Measurements from ENCODE around the gene MT1A. TPM values are rescaled to one million over a fixed set of nuclear protein-coding genes. Genes with fewer than 3 reads are reported as not detected.

The MT1A gene
- not detected for total RNA-seq
- 244 TPM for polyA plus RNA-seq

GRCh38 chr16:56637814-56638750 lies at the start of gene MT1A:
TSS of gene MT1A (plus strand) at chr16:56638666. CDS start at chr16:56638739, 73 bp downstream.
- Histone ChIP-seq H3K36me3 (ENCODE audit: insufficient read depth) (no peaks in the 10 kb centered on the region), H3K4me3 (ENCODE audit: low read depth, low read length) (peak within 1 kb of the TSS; percentile 44), H3K4me1 (ENCODE audit: insufficient read depth) (no peaks in the 10 kb centered on the region), H3K27ac (ENCODE audit: low read depth) (peak within 1 kb of the TSS; percentile 73)
- 13% methylated on average over 68 of the region's 68 CpGs for WGBS
- DNase-seq (ENCODE audit: extremely low spot score): no peak

- DNase-seq (ENCODE audit: extremely low spot score): no peak
- Histone ChIP-seq H3K27ac (ENCODE audit: low read depth) (no peak overlapping the region), H3K4me3 (ENCODE audit: low read depth, low read length) (peak overlapping the region; percentile 48), H3K4me1 (ENCODE audit: insufficient read depth) (peaks cover 2% of the 10 kb centered on the region), H3K36me3 (ENCODE audit: insufficient read depth) (no peaks in the 10 kb centered on the region)
- 42% methylated on average over 9 of the region's 9 CpGs for WGBS
These were observed 49.7 kb upstream of the MT1A start for GRCh38 chr16:56588781-56589140.

DNA sequence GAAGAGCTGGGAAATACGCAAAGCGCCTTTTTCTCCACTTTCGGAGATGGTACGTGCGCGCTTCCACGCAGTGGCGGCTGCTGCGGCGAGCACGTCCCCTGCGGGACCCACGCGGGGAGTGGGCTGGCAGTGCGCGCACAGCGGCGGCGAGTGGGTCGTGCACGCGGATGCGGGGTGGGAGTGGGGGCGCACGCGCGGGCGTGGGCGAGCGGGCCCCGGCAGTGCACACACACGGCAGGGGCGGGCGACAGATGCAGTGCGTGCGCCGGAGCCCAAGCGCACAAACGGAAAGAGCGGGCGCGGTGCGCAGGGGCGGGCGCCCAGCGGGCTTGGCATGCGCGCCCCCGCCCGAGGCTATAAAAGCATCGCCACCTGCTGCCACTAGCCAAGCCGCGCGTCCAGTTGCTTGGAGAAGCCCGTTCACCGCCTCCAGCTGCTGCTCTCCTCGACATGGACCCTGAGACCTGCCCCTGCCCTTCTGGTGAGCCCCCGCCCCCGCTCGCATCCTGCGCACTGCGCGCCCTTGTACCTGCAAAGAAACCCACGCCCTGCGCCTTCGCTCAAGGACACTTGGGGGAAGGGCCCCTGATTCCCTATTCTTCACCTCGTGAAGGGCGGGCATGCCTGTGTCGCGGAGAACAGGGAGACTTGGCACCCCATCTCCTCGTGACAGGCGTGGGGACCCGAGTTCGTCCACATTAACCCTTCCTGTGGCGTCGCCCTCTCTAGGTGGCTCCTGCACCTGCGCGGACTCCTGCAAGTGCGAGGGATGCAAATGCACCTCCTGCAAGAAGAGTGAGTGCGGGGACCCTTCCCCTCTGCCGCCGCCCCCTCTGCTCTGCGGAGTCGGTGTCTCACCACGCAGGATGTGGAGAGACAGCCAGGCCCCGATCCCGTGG lies 49.1 kb upstream of the MT1A start, which contains the start of gene MT3:
MT3 (plus strand) TSS at position 388 of the 899 bp plus-strand sequence; CDS start at position 451, 63 bp downstream.
- WGBS: 7% methylated on average over 87 of the region's 87 CpGs

GRCh38 chr16:56591377-56592060 lies 46.9 kb upstream of the MT1A start:
- Histone ChIP-seq H3K4me1 (ENCODE audit: insufficient read depth) (peaks cover 2% of the 10 kb centered on the region), H3K27ac (ENCODE audit: low read depth) (no peak overlapping the region), H3K36me3 (ENCODE audit: insufficient read depth) (no peaks in the 10 kb centered on the region), H3K4me3 (ENCODE audit: low read depth, low read length) (no peak overlapping the region)
- DNase-seq (ENCODE audit: extremely low spot score): no peak
- 63% methylated on average over 4 of the region's 4 CpGs for WGBS

More for the DNA sequence above, 49.1 kb upstream of the MT1A start, which contains the start of gene MT3:
- Histone ChIP-seq H3K27ac (ENCODE audit: low read depth) (no peak within 1 kb of the TSS), H3K4me3 (ENCODE audit: low read depth, low read length) (peak within 1 kb of the TSS; percentile 48), H3K36me3 (ENCODE audit: insufficient read depth) (no peaks in the 10 kb centered on the region), H3K4me1 (ENCODE audit: insufficient read depth) (peaks cover 2% of the 10 kb centered on the region)
- DNase-seq (ENCODE audit: extremely low spot score): no peak

GRCh38 chr16:56593573-56594291 lies 44.7 kb upstream of the MT1A start:
- H3K4me1 ChIP-seq (ENCODE audit: insufficient read depth): peaks cover 2% of the 10 kb centered on the region
- no peak overlapping the region for H3K4me3 ChIP-seq (ENCODE audit: low read depth, low read length)
- no peak overlapping the region for H3K27ac ChIP-seq (ENCODE audit: low read depth)
- DNase-seq (ENCODE audit: extremely low spot score): no peak
- H3K36me3 ChIP-seq (ENCODE audit: insufficient read depth): no peaks in the 10 kb centered on the region
- WGBS: 90% methylated on average over 6 of the region's 6 CpGs

DNA sequence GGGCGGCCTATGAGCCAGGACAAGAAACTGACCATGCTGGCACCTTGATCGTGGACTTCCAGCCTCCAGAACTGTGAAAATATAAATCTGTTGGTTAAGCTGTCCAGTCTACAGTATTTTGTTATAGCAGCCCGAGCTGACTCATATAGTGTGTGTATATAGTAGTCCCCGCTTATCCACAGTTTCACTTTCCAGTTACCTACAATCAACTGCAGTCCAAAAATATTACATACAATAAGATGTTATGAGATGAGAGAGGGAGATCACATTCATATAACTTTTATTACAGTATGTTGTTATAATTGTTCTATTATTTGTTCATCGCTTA lies 44.2 kb upstream of the MT1A start:
- Histone ChIP-seq H3K4me3 (ENCODE audit: low read depth, low read length) (no peak overlapping the region), H3K27ac (ENCODE audit: low read depth) (no peak overlapping the region), H3K4me1 (ENCODE audit: insufficient read depth) (no peaks in the 10 kb centered on the region), H3K36me3 (ENCODE audit: insufficient read depth) (no peaks in the 10 kb centered on the region)
- 84% methylated on average over 5 of the region's 5 CpGs for WGBS
- no peak for DNase-seq (ENCODE audit: extremely low spot score)

- no peak overlapping the region for H3K27ac ChIP-seq (ENCODE audit: low read depth)
- no peak for DNase-seq (ENCODE audit: extremely low spot score)
- no peaks in the 10 kb centered on the region for H3K4me1 ChIP-seq (ENCODE audit: insufficient read depth)
- no peaks in the 10 kb centered on the region for H3K36me3 ChIP-seq (ENCODE audit: insufficient read depth)
- no peak overlapping the region for H3K4me3 ChIP-seq (ENCODE audit: low read depth, low read length)
- WGBS: 33% methylated on average over 8 of the region's 8 CpGs
These were observed 38.0 kb upstream of the MT1A start for GRCh38 chr16:56600398-56600999.

DNA sequence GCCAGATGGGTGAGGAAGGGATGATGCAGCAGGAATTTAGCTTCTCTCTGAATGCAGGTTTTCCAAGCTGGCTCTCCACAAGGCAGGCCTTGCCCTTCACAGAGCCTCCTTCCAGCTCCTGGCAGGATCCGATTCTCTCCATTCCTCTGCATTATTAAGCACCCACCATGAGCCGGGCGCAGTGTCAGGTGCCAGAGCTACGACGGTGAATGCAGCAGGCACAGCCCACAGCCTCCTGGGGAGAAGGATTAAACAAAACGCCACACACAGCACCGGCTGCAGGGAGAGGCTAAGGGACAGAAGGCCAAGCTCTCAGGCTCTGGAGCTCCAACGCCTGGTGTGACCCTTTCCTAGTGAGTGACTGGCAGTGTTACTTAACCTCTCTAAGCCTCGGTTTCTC lies 37.1 kb upstream of the MT1A start:
- Histone ChIP-seq H3K4me3 (ENCODE audit: low read depth, low read length) (no peak overlapping the region), H3K36me3 (ENCODE audit: insufficient read depth) (no peaks in the 10 kb centered on the region), H3K27ac (ENCODE audit: low read depth) (no peak overlapping the region), H3K4me1 (ENCODE audit: insufficient read depth) (no peaks in the 10 kb centered on the region)
- DNase-seq (ENCODE audit: extremely low spot score): no peak
- WGBS: 68% methylated on average over 9 of the region's 9 CpGs

DNA sequence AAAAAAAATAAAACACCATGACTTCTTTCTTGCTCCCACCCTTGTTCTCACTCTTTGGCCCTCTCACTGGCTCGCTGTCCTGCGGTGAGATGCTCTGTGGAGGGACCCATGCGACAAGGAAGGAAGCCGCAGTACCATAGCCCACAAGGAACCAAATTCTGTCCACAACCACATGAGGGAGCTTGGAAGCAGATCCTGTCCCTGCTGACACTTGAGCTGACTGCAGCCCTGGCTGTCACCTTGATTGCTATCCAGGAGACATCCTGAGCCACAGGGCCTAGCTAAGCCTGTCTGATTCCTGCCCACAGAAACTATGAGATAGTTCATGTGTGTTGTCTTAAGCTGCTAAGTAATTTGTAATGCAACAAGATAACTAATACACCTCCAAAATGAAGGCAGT lies 34.9 kb upstream of the MT1A start:
- Histone ChIP-seq H3K36me3 (ENCODE audit: insufficient read depth) (no peaks in the 10 kb centered on the region), H3K4me3 (ENCODE audit: low read depth, low read length) (no peak overlapping the region), H3K4me1 (ENCODE audit: insufficient read depth) (no peaks in the 10 kb centered on the region), H3K27ac (ENCODE audit: low read depth) (no peak overlapping the region)
- DNase-seq (ENCODE audit: extremely low spot score): no peak
- 68% methylated on average over 4 of the region's 4 CpGs for WGBS

- Histone ChIP-seq H3K4me3 (ENCODE audit: low read depth, low read length) (no peak overlapping the region), H3K36me3 (ENCODE audit: insufficient read depth) (no peaks in the 10 kb centered on the region), H3K4me1 (ENCODE audit: insufficient read depth) (no peaks in the 10 kb centered on the region), H3K27ac (ENCODE audit: low read depth) (no peak overlapping the region)
- DNase-seq (ENCODE audit: extremely low spot score): no peak
- 90% methylated on average over 4 of the region's 4 CpGs for WGBS
These were observed 33.5 kb upstream of the MT1A start for GRCh38 chr16:56604966-56605365.

GRCh38 chr16:56605475-56605874 lies 33.0 kb upstream of the MT1A start:
- H3K27ac ChIP-seq (ENCODE audit: low read depth): peak overlapping the region; percentile 49
- H3K4me1 ChIP-seq (ENCODE audit: insufficient read depth): no peaks in the 10 kb centered on the region
- 86% methylated on average over 1 of the region's 1 CpG for WGBS
- no peak overlapping the region for H3K4me3 ChIP-seq (ENCODE audit: low read depth, low read length)
- no peak for DNase-seq (ENCODE audit: extremely low spot score)
- no peaks in the 10 kb centered on the region for H3K36me3 ChIP-seq (ENCODE audit: insufficient read depth)

- DNase-seq (ENCODE audit: extremely low spot score): no peak
- H3K36me3 ChIP-seq (ENCODE audit: insufficient read depth): no peaks in the 10 kb centered on the region
- WGBS: 33% methylated on average over 3 of the region's 3 CpGs
- H3K4me1 ChIP-seq (ENCODE audit: insufficient read depth): no peaks in the 10 kb centered on the region
- H3K4me3 ChIP-seq (ENCODE audit: low read depth, low read length): no peak overlapping the region
- peak overlapping the region; percentile 49 for H3K27ac ChIP-seq (ENCODE audit: low read depth)
These were observed 32.4 kb upstream of the MT1A start for GRCh38 chr16:56606071-56606475.
